ENCODE data around the gene ATXN10.

- TF ChIP-seq CTCF (IDR thresholded peaks at IDR 0.05; ENCODE audit: insufficient read depth, low read length, poor library complexity, severe bottlenecking) (no peak), EZH2phosphoT487 (conservative IDR thresholded peaks at IDR 0.05; ENCODE audit: low read length) (no peak)
Measured at GRCh38 chr22:45828841-45829240, 157.2 kb downstream of the ATXN10 start.
